Tibial artery (tissue), 4 donors: ENCODE data around the gene KRT80.

Experiments used
- DNase-seq, 2 donors: peaks; one replicate each; pipeline ENCODE4 v3.0.0-alpha.2; 2019
- H3K27ac ChIP-seq, 2 donors: fragments of 200-600 bp; sonication (generic) in 1 of 2; 1 replicate in 1 of 2; 2 replicates in 1 of 2; pipeline ENCODE4 v1.5.1; 2018 to 2019; ENCODE audit warnings: mild to moderate bottlenecking in 1 of 2
- H3K27me3 ChIP-seq, 2 donors: fragments of 200-600 bp; sonication (generic) in 1 of 2; one replicate each; pipeline versions ENCODE4 v1.5.1 to v1.6.0; 2016 to 2019
- H3K36me3 ChIP-seq, 3 donors: fragments of 200-600 bp; sonication (generic) in 2 of 3; one replicate each; pipeline ENCODE4 v1.5.1; 2016 to 2019; ENCODE audit warnings: mild to moderate bottlenecking in 2 of 3
- H3K4me1 ChIP-seq, 4 donors: fragments of 200-600 bp; sonication (generic) in 2 of 4; 1 replicate in 3 of 4; 2 replicates in 1 of 4; pipeline ENCODE4 v1.5.1; 2016 to 2019
- H3K4me3 ChIP-seq, 2 donors: fragments of 200-600 bp; sonication (generic) in 1 of 2; 1 replicate in 1 of 2; 2 replicates in 1 of 2; pipeline ENCODE4 v1.5.1; 2018 to 2019; ENCODE audit warnings: mild to moderate bottlenecking in 2 of 2
- H3K9me3 ChIP-seq, 3 donors: fragments of 200-600 bp; sonication (generic) in 1 of 3; one replicate each; pipeline ENCODE4 v1.5.1; 2016 to 2019
- CTCF ChIP-seq, 2 experiments: fragments of 200-600 bp in 1 of 2; fragments of 450-650 bp in 1 of 2; IDR thresholded peaks; one replicate each; pipeline ENCODE4 v1.5.1; 2017 to 2019; ENCODE audit warnings: antibody characterized with exemption in 2 of 2, mild to moderate bottlenecking in 1 of 2, moderate library complexity in 1 of 2
- intact Hi-C: fragments of 100-400 bp; cut with DNase I; formaldehyde crosslinking; loops from one replicate; pipeline ENCODE4 v1.15.0; 2023; ENCODE audit warnings: low total_unique reads

The KRT80 gene

GRCh38 chr12:52233462-52234207, 41.8 kb upstream of the KRT80 start:
- peak overlapping the region in 1 of 2 donors; percentile 17 for H3K4me3 ChIP-seq
- H3K27me3 ChIP-seq, result peaks cover 0 to 23% of the 10 kb centered on the region in 2 donors
- intact Hi-C loops, result no loop called here
- H3K9me3 ChIP-seq, result no peaks in the 10 kb centered on the region
- DNase-seq, result peak in 1 of 2 donors; percentile 62
- no peak for TF ChIP-seq CTCF (IDR thresholded peaks at IDR 0.05)
- H3K4me1 ChIP-seq, result peaks cover 0 to 52% (median 36%) of the 10 kb centered on the region in 4 donors
- no peak overlapping the region for H3K27ac ChIP-seq
- peaks cover 0 to 13% (median 0%) of the 10 kb centered on the region in 3 donors for H3K36me3 ChIP-seq

GRCh38 chr12:52232674-52233461, 41.1 kb upstream of the KRT80 start, which contains the start of gene KRT7:
TSS of gene KRT7 (plus strand) at chr12:52233243. CDS start at chr12:52233297, 54 bp downstream.
- peak in 1 of 2 donors; percentile 60 for DNase-seq
- Histone ChIP-seq H3K36me3 (peaks cover 0 to 13% (median 0%) of the 10 kb centered on the region in 3 donors), H3K27me3 (peaks cover 0 to 23% of the 10 kb centered on the region in 2 donors), H3K4me1 (peaks cover 0 to 52% (median 34%) of the 10 kb centered on the region in 4 donors), H3K4me3 (peak within 1 kb of the TSS in 1 of 2 donors; percentile 17), H3K9me3 (no peaks in the 10 kb centered on the region), H3K27ac (no peak within 1 kb of the TSS)
- intact Hi-C loops, result no loop called here
- TF ChIP-seq CTCF (IDR thresholded peaks at IDR 0.05), result no peak

- peaks cover 0 to 13% (median 0%) of the 10 kb centered on the region in 3 donors for H3K36me3 ChIP-seq
- H3K4me1 ChIP-seq, result peaks cover 0 to 52% (median 34%) of the 10 kb centered on the region in 4 donors
- TF ChIP-seq CTCF (IDR thresholded peaks at IDR 0.05), result no peak
- no peak overlapping the region for H3K4me3 ChIP-seq
- no peaks in the 10 kb centered on the region for H3K9me3 ChIP-seq
- peak in 1 of 2 donors; percentile 51 for DNase-seq
- no peak overlapping the region for H3K27ac ChIP-seq
- intact Hi-C loops, result no loop called here
- peaks cover 0 to 23% of the 10 kb centered on the region in 2 donors for H3K27me3 ChIP-seq
These were observed 40.4 kb upstream of the KRT80 start for GRCh38 chr12:52232203-52232673.

- TF ChIP-seq CTCF (IDR thresholded peaks at IDR 0.05), result no peak
- Histone ChIP-seq H3K4me3 (no peak overlapping the region), H3K4me1 (peaks cover 0 to 53% (median 34%) of the 10 kb centered on the region in 4 donors), H3K27ac (peak overlapping the region in 1 of 2 donors; percentile 60), H3K27me3 (peaks cover 0 to 23% of the 10 kb centered on the region in 2 donors), H3K36me3 (peaks cover 0 to 8% (median 0%) of the 10 kb centered on the region in 3 donors), H3K9me3 (no peaks in the 10 kb centered on the region)
- peak in 1 of 2 donors; percentile 63 for DNase-seq
- intact Hi-C loops, result no loop called here
These were observed 39.7 kb upstream of the KRT80 start for GRCh38 chr12:52231305-52232202.
